Esophagus squamous epithelium (tissue), 4 donors: ENCODE results near the gene RPS24.

Source experiments
- POLR2A ChIP-seq, 4 donors: fragments of 450-650 bp; IDR thresholded peaks; one replicate each; pipeline ENCODE4 v1.6.1; 2017; ENCODE audit warnings: antibody characterized with exemption in 4 of 4, mild to moderate bottlenecking in 4 of 4, moderate library complexity in 3 of 4
- TF ChIP-seq, protein P1 (sequence below), 6 experiments: fragments of 450-650 bp in 4 of 6; fragments of 200-600 bp in 2 of 6; sonication (generic) in 2 of 6; IDR thresholded peaks; one replicate each; pipeline ENCODE4 v1.5.1; 2016 to 2019; ENCODE audit warnings: antibody characterized with exemption in 6 of 6, mild to moderate bottlenecking in 4 of 6, moderate library complexity in 4 of 6

DNA sequence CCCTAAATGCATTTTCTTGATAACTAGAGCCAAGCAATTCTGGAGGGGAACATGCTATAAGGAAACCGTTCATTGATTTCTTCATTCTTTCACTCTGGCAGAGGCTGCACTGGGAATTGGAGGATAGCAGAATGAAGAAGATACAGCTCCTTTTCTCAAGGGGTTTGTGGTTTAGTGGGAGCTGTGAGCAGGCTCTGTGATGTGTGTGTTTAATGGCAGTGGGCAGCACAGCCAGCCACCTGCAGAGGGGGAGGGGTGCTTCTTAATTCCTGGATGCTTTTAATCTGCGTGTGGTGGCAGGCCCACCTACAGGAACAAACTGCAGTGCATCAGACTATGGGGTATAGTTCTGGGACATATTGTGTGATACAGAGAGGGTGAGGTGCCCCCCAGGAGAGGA is 31.9 kb downstream of the RPS24 start:
- TF ChIP-seq, protein P1, sequence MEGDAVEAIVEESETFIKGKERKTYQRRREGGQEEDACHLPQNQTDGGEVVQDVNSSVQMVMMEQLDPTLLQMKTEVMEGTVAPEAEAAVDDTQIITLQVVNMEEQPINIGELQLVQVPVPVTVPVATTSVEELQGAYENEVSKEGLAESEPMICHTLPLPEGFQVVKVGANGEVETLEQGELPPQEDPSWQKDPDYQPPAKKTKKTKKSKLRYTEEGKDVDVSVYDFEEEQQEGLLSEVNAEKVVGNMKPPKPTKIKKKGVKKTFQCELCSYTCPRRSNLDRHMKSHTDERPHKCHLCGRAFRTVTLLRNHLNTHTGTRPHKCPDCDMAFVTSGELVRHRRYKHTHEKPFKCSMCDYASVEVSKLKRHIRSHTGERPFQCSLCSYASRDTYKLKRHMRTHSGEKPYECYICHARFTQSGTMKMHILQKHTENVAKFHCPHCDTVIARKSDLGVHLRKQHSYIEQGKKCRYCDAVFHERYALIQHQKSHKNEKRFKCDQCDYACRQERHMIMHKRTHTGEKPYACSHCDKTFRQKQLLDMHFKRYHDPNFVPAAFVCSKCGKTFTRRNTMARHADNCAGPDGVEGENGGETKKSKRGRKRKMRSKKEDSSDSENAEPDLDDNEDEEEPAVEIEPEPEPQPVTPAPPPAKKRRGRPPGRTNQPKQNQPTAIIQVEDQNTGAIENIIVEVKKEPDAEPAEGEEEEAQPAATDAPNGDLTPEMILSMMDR (IDR thresholded peaks at IDR 0.05) = no peak
- no peak for TF ChIP-seq POLR2A (IDR thresholded peaks at IDR 0.05)
